Stimulated activated CD8-positive, alpha-beta memory T cell treated with anti-CD3 and anti-CD28 coated beads, Interleukin-7, amount 100 ng/mL, for 24 hours (primary cell): Measurements from ENCODE around the gene RBM33.
A peak's percentile ranks its signal among the peaks of the same experiment; 100 is the strongest.

Experiments
- DNase-seq: peaks from one replicate; pipeline ENCODE4 v3.0.0-alpha.2; 2020; ENCODE audit warnings: low read depth

RBM33 gene

GRCh38 chr7:155796381-155797261 lies 152.2 kb downstream of the RBM33 start:
- DNase-seq: peak; percentile 49

GRCh38 chr7:155797262-155798250 lies 153.1 kb downstream of the RBM33 start:
- DNase-seq: no peak

GRCh38 chr7:155798673-155799439 lies 154.4 kb downstream of the RBM33 start:
- no peak for DNase-seq

GRCh38 chr7:155799514-155799913 lies 155.1 kb downstream of the RBM33 start:
- no peak for DNase-seq

GRCh38 chr7:155800301-155800700 lies 155.8 kb downstream of the RBM33 start:
- DNase-seq: no peak

- no peak for DNase-seq
These were observed 156.3 kb downstream of the RBM33 start for GRCh38 chr7:155800741-155801267.

- no peak for DNase-seq
These were observed 157.8 kb downstream of the RBM33 start for GRCh38 chr7:155802291-155802690.

- DNase-seq: no peak
These were observed 158.5 kb downstream of the RBM33 start for GRCh38 chr7:155802906-155803417.

- no peak for DNase-seq
These were observed 159.2 kb downstream of the RBM33 start for GRCh38 chr7:155803418-155804376.

GRCh38 chr7:155804431-155804831 lies 160.0 kb downstream of the RBM33 start:
- DNase-seq: no peak

GRCh38 chr7:155804897-155805825 lies 160.7 kb downstream of the RBM33 start:
- peak; percentile 35 for DNase-seq

GRCh38 chr7:155805826-155806095 lies 161.3 kb downstream of the RBM33 start:
- no peak for DNase-seq

- DNase-seq: no peak
These were observed 161.8 kb downstream of the RBM33 start for GRCh38 chr7:155806096-155806871.

- DNase-seq: no peak
These were observed 162.7 kb downstream of the RBM33 start for GRCh38 chr7:155807065-155807671.

GRCh38 chr7:155807789-155808548 lies 163.5 kb downstream of the RBM33 start:
- no peak for DNase-seq

- no peak for DNase-seq
These were observed 164.3 kb downstream of the RBM33 start for GRCh38 chr7:155808549-155809331.
